ENCODE results near the gene PFKL.

DNA sequence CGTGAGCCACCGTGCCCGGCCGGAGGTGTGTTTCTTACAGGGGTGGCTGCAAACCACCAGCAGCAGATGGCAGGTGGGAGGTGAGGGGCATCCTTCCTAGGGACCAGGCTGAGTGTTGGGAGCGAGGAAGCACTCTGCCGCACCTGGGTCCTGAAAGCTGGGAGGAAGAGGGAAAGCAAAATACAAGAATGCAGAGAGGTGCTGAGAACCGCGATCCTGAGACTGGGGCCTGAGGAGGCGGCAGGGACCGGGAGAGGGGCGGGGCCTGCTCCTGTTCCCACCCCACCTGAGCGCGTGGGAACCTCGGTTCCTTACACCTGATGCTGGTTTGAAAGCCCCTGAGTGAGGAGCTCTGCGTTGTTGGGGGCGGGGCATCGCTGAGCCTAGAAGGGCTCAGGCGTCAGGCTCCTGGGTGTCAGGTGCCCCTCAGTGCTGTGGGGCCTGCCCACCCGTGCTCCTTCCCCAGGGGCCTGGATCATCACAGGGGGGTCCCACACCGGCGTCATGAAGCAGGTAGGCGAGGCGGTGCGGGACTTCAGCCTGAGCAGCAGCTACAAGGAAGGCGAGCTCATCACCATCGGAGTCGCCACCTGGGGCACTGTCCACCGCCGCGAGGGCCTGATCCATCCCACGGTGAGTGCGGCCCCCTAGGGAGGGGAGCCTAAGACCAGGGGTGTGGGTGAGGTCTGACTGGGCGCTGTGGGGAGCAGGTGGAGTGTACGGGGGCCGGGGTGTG is 69.0 kb downstream of the PFKL start:
- TF ChIP-seq ZNF274 (IDR thresholded peaks at IDR 0.05; ENCODE audit: low read depth, low read length) (no peak), SUZ12 (IDR thresholded peaks at IDR 0.05; ENCODE audit: extremely low read depth, insufficient read depth, insufficient read length) (no peak)
